GM10248 (cell line): Measurements from ENCODE around the gene GPSM1.

Experiments used
- CTCF ChIA-PET: fragments of 300-600 bp; sonication (Branson Sonifier 250); formaldehyde crosslinking; extraction: SDS; loops from one replicate; lab custom pipeline; 2021; ENCODE audit warnings: antibody characterized with exemption; lab: Yijun Ruan, JAX
- POLR2A ChIA-PET: fragments of 350-650 bp; sonication (Branson Sonifier 250); formaldehyde crosslinking; extraction: SDS; loops from one replicate; lab custom pipeline; 2020; ENCODE audit warnings: antibody characterized with exemption; lab: Yijun Ruan, JAX
- DNase-seq: peaks from one replicate; pipeline ENCODE4 v3.0.0; 2012; ENCODE audit errors: extremely low spot score
- TF ChIP-seq, protein P1 (sequence below): IDR thresholded peaks from 2 replicates; pipeline ENCODE4 v1.5.1; 2012; ENCODE audit warnings: mild to moderate bottlenecking, low read depth; ENCODE audit errors: extremely low read depth, missing control alignments, control extremely low read depth

The GPSM1 gene

DNA sequence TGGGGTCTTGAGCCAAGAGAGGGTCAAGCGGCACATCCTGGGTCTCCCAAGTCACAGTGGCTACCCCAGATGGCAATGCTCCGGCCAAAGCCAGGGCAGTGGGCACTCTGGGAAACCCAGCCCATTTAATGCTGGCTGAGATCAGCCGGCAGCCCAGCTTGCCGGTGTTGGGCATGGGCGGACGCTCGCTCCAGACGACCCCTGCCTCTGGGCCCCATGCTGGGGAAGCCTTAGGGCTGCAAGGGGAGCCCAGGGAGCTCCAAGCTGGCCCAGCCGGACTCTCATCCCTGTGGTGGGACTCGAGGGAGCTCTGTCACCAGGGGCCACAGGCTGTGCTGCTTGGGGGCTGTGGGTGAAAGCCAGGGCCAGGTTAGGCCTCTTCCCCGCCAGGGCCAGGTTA is 52.1 kb downstream of the GPSM1 start:
- CTCF ChIA-PET, result interaction anchor here (1.0 to 1.2 kb wide), 2 partner anchors 15 to 16 kb away, joined by 3 read pairs; partner anchors contain the start of gene DNLZ
- DNase-seq, result no peak
- TF ChIP-seq, protein P1, sequence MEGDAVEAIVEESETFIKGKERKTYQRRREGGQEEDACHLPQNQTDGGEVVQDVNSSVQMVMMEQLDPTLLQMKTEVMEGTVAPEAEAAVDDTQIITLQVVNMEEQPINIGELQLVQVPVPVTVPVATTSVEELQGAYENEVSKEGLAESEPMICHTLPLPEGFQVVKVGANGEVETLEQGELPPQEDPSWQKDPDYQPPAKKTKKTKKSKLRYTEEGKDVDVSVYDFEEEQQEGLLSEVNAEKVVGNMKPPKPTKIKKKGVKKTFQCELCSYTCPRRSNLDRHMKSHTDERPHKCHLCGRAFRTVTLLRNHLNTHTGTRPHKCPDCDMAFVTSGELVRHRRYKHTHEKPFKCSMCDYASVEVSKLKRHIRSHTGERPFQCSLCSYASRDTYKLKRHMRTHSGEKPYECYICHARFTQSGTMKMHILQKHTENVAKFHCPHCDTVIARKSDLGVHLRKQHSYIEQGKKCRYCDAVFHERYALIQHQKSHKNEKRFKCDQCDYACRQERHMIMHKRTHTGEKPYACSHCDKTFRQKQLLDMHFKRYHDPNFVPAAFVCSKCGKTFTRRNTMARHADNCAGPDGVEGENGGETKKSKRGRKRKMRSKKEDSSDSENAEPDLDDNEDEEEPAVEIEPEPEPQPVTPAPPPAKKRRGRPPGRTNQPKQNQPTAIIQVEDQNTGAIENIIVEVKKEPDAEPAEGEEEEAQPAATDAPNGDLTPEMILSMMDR, result no peak
- POLR2A ChIA-PET, result no interaction called here

DNA sequence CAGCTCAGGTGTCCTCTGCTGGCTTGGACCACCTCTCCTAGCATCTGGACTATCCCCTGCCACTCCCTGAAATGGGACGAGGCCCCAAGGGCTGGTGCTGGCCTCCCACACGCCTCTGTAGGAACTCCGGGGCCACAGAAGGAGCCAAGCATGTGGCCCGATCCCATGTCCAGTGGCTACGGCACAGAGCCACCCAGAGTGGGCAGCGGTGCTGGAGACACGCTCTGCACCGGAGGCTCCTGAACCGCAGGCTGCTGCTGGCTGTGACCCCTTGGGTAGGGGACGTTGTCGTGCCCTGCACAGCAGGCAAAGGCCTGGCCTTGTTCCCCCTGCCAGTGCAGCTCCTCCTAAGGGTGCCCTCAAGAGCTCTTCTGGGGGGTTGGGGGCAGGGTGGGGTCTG is 52.6 kb downstream of the GPSM1 start:
- ChIA-PET POLR2A (no interaction called here), CTCF (interaction anchor here (1.0 to 3.2 kb wide), 3 partner anchors 16 to 17 kb away, joined by 3 to 18 read pairs (median 3); partner anchors contain the start of gene DNLZ)
- TF ChIP-seq, protein P1, result no peak
- DNase-seq, result no peak

DNA sequence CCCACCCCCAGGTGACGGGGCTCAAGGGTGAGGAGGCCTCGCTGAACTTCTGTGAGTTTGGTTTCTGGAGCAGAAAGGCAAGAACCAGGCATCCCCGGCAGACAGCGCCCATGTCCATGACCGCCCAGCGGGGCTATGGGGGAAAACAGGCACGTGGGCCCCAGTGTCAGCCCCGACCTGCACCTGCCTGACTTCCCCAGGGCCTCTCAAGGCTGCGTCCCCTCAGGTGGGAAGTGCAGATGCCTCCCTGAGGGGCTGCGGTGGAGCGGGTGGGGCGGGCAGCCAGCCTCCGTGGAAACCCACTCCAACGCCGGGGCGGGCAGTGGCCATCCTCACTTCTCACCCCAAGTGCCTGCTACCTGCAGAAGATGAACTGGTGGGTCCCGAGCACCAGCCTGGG is 53.0 kb downstream of the GPSM1 start:
- POLR2A ChIA-PET, result no interaction called here
- CTCF ChIA-PET, result interaction anchor here (1.3 to 3.2 kb wide), 2 partner anchors 17 to 26 kb away, joined by 3 to 18 read pairs; partner anchors contain the start of gene DNLZ
- DNase-seq, result no peak
- TF ChIP-seq, protein P1, result no peak

DNA sequence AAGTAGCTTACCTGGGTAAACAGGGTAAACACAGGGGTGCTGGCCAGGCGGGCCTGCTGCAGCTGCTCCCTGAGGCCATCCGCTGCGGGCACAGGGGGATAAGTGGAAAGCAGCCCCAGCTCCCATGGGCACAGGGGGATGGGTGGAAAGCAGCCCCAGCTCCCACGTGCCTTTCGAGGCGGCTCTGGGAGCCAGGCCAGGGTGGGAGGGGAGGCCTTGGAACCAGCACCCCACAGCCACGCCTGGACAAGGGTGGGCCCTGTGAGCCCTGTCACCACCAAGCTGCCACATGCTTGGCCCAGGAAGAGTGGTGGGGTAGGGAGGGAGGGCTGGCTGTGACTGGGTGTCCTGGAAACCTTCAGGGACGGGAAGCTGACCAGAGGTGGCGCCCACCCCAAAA is 54.0 kb downstream of the GPSM1 start:
- ChIA-PET CTCF (interaction anchor here (0.7 to 3.2 kb wide), 3 partner anchors 18 to 25 kb away, joined by 3 to 18 read pairs (median 3); partner anchors contain the start of gene DNLZ), POLR2A (no interaction called here)
- TF ChIP-seq, protein P1, result no peak
- no peak for DNase-seq

DNA sequence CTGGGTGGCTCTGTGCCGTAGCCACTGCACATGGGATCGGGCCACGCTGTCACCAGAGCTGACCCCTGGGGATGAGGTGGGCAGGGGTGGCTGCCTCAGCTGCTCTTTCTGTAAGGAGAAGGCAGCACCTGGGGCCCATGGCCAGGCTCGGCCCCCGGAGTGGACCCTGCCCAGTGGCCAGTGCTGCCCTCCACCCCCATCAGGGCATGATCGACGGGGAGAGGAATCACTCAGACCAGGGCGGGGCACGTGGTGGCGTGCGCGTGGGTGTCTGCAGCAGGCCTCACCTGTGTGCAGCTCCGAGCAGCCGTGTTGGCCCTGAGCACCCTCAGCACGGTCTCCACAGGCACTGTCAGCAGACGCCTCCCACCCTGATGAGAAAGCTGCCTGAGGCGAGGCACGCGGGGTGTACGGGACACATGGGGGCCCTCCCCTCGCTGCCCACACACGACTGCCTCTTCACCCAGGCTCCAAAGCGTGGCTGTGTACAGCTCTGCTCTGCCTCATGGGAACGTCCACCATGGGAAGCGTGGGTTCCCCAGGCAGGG is 54.7 kb downstream of the GPSM1 start:
- no peak for DNase-seq
- ChIA-PET CTCF (interaction anchor here (3.2 kb wide), 1 partner anchor 19 kb away, joined by 18 read pairs; the partner anchor contains the start of gene DNLZ), POLR2A (no interaction called here)
- TF ChIP-seq, protein P1, result no peak

DNA sequence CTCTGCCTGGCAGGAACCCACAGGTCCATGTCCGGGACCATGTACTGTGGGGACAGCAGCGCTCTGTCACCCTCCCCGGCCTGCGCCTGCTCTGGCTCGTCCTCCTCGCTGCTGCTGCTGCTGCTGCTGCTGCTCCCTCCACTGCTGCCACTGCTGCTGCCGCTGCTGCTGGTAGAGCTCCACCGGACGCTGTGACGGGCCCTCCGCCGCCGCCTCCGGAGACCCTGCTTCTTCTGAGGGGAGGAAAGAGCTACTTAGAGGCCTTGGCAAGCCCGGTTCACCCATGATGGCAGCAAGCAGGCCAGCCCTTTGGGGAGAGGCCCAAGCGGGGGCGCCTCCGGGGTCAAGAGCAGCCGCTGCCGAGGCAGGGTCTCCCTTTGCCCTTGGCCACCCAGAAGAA is 56.1 kb downstream of the GPSM1 start:
- ChIA-PET CTCF (interaction anchor here (3.0 to 3.2 kb wide), 2 partner anchors 20 to 21 kb away, joined by 7 to 18 read pairs; partner anchors contain the start of gene DNLZ), POLR2A (no interaction called here)
- DNase-seq, result no peak
- TF ChIP-seq, protein P1, result no peak
